GM19043 (cell line): ENCODE data around the gene STARD7.
"Not testable (repeated sequence)": the region's sequence is repeated elsewhere in the genome, so short reads cannot be mapped to it uniquely, and the experiment has no call there.

Experiments
- ATAC-seq: cut with Tn5 transposase; IDR thresholded peaks from one replicate; pipeline ENCODE4 v1.9.1; 2021; ENCODE audit warnings: low read depth; ENCODE audit not compliant: unreplicated experiment

STARD7 gene

DNA sequence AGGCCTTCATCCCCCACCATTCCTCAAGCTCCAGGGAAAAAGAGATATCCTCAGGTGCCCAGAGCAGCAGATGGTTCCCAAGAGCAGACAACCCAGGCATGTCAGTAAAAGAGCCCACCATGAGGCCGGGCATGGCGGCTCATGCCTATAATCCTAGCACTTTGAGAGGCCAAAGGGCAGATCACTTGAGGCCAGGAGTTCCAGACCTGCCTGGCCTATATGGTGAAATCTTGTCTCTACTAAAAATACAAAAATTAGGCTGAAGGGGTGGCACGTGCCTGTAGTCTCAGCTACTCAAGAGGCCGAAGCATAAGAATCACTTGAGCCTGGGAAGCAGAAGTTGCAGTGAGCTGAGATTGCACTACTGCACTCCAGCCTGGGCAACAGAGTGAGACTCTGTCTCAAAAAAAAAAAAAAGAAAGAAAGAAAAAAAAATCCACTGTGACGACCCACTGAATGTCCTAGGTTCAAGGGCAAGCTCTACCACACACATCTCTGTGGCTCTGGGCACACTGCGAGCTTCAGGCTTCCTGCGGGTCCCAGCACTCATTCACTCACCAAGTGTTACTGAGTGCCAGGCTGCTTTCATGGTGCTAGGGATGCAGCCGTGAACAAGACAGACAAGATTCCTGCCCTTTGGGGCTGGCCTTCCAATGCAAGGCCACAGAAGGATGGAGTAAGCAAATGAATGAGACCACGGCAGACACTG, 56.9 kb downstream of the STARD7 start:
- no peak for ATAC-seq

DNA sequence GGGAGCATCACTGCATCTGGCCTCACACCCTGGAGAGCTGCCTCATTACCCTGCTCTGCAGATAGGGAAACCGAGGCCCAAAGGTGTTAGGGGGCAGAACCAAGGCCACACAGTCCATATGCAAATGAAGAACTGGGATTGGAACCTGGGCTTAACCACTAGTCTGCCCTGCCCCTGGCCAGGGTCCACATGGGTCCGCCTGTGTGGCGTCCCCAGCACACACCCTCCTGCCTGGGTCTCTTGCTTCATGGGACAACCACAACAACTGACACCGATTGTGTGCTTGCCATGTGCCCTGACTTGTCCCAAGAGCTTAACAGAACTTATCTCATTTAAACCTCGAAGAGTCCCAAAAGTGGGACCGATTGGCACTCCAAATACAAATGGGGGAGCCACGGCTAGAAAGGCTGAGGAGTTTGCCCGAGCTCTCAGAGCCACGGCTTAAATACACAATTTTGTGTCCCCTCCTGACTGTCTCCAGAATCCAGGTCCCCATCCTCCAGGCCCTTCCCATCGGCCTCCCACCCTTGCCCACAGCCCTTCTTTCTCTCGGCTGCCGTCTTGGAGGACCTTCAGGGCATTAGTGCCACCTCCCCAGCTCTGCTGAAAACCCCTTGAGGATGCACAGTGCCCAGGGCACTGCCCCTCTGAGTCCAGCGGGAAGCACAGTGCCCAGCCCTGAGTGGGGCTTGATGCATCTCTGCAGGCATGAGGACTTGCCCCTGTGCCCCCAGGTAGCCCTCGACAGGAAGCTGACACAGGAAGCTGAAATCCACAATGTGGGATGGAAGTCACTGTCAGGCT, 57.6 kb downstream of the STARD7 start:
- ATAC-seq: no peak

DNA sequence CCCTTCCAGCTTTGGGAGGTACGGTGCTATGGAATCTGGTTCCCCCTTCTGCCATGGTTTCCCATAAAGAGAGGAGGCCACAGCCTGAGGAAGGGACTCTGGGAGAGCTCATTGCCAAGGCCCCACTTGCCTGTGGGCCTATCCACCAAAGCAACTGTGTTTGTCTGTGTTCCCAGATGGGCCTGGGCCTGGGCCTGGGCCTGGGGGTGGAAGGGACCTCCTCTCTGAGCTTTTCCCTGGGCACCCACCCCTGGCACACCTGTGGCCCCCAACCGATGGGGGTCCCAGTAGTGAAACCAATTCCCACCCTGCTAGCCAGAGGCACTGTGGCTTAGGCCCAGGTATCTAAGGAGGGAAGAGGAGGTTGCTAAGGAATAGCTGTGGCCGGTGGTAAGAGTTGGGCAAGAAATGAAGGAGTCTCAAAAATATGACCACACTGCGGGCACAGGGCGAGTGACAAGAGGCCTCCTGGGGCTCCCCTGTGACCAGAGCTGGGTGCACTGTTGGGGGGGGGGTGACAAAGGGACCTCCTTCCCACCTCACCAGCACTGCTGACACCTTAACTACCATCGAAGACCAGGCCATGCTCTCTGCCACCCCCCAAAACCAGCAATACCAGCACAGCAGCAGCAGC, 58.5 kb downstream of the STARD7 start:
- no peak for ATAC-seq

DNA sequence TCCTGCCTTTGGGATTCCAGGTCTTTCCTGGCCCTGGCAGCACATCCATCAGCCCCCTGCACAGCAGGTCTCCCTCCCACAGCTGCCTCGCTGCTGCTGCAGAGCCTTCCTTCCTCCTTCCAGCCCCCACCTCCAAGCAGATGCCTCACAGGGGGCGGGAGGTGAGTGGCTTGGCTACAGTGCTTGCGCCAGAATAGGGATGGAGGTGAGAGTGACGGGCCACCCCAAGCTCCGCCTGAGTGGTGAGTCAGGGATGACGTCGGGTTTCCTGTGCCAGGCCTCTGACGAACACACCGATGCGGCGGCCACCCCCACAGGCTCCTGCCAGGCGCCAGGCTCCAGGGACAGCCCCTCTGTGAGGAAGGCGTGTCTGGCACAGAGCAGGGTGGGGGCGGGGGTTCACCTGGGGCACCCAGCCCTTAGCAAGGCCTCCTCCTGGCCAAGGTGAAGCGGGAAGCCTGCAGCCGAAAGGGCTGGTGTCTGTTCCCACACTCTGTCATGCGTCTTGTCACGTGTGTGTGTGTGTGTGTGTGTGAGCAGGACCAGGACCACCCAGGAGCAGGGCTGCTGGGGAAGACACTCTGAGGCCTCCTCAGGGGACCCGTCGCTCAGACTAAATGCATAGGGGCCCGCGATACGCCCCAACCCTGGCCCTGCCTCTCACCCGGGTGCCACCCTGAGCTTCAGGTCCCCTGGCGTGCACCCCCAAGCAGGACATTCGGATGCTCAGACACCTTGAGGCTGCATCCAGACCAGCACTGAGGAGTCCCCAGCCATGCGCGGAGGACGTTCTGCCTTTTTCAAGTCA, 60.0 kb downstream of the STARD7 start:
- ATAC-seq: peak; percentile 32

DNA sequence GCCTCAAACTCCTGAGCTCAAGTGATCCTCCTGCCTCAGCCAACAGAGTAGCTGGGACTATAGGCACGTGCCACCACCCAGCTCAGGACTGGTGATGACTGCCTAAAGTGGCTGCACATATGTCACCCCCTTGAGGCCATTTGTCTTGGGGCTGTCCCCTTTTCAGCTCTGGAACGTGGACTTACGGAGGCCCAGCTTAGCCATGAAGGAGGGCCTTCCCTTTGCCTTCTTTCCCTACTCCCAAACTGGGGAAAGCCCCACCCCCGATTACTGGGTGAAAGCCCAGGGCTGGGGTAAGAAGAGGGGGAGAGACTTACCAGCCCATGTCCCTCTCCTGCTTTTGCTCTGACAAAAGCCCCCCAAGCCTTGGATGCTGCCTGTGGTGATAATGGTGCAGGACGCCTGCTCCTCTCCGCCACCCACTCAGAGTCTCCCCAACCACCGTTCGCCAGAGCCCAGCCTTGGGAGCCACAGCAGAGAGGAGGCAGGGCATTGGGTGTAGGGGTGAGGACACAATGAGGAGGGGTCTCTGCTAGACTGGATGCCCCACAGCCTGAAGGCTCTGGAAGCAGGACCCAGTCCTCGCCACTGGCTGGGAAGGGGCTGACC, 60.9 kb downstream of the STARD7 start:
- ATAC-seq: no peak

DNA sequence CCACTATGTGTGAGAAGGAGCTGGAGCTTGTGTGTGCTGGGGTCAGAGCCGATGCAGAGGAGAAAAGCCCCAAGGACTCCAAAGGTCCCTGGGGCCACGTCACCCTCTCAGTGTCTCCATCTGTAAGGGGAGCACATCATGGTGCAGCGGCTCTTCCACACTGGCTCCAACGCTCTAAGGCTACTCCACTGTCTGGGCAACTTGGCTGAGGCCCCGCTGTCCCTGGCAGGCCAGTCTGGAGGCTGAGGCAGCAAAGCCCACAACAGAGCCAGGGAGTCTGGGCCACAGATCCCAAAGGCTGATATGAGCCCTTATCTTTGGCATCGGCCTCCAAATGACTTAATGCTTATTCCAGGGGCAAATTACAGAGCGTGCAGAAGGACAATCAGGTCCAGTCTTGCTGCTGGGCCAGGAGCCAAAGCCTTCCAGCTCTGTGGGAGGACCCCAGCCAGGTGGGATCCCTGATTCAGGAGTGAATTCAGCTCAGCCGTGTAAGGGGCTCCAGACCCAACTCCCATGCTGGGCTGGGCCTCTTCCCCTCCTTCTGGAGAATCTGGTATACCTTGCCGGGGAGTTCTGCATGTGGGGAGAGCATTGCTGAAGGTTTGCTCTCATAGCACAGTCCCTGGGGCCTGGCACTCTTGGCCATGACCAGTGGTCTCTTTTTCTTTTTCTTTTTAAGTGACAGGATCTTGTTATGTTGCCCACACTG, 61.6 kb downstream of the STARD7 start:
- ATAC-seq: no peak

DNA sequence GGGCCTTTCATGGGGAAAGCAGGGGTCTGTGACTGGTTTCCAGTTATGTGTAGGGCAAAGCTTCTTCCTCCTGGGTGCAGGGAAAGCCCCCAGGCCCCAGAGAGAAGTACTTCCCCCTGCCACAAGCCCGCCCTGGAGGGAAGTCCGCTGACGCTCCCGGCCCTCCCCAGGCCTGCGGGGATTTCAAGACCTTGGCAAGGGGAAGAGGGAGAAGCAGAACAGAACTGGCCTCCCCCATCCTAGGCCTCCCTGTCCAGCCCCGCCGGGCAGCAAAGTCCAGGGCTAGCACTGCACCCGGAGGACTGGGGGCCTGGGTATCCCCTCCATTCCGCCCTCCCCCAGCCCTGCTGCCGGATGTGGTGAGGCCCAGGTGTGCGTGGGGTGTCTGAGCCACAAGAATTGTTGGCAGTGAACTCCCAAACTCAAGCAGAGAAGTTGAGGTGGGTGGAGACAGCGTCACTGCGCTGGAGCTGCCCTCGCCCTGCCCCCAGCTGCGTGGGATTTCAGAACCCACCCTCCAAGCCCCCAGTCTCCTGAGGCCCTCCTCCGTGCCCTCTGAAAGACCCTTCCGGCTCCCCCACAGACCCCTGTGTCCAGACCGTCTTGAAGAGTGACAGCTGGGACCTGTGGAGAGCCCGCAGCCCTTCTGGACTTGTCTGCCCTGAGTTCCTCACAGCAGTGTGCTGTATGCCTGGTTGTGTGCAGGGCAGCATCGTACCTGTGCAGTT, 62.3 kb downstream of the STARD7 start:
- ATAC-seq: no peak

DNA sequence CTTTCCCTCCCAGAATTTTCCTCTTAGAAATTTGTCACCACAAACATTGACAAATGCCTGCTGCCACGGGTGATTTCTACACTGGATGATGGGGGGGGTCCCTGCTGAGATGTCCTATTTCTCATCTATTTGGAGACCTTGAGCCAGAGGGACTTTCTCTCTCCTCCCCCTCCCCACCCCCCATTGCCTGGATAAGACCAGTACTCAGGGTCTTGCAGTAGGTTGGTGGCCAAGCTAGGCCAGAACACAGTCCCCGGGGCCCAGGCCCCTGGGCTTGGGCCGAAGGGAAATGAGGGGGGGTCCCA, 62.8 kb downstream of the STARD7 start:
- no peak for ATAC-seq

DNA sequence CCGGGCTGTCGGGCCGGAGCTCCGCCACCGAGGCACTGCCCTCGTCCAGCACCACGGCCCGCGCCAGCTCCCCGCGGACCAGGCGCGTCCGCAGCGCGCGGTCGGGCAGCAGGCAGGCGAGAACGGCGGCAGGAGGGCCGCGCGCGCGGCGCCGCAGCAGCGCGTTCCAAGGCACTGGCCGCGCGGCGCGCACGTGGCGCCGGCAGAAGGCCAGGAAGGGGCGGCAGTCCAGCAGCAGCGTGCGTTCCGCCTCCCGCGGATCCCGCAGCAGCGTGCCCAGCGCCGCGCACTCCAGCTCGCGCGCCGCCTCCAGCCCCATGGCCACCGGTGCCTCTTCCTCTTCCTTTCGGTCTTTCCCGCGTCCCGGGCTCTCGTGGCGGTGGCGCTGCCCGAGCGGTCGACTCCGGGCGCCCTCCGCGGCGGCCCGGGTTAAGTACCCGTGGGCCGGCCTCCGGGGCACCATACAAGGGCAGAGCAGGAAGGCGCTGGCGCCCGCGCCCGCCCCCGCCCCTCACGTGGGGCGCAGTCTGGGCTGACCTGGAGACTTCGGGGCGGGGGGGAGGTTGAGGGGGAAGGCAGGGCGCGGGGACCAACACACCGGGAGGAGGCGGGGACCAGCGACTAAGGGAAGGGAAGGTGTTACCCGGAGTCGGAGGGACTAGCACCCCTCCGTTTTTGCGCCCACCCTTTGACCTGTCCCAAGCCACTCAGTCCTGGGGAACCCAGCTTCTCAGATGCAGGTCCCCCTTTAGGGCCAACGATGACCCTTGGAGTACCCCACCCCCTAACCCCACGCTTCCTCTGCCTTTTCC, 63.4 kb downstream of the STARD7 start, which contains the start of gene DUSP2:
Gene DUSP2 (minus strand): TSS at position 405 of the 812 bp plus-strand sequence. CDS start 86 bp downstream, at position 319.
- peak; percentile 46 for ATAC-seq

DNA sequence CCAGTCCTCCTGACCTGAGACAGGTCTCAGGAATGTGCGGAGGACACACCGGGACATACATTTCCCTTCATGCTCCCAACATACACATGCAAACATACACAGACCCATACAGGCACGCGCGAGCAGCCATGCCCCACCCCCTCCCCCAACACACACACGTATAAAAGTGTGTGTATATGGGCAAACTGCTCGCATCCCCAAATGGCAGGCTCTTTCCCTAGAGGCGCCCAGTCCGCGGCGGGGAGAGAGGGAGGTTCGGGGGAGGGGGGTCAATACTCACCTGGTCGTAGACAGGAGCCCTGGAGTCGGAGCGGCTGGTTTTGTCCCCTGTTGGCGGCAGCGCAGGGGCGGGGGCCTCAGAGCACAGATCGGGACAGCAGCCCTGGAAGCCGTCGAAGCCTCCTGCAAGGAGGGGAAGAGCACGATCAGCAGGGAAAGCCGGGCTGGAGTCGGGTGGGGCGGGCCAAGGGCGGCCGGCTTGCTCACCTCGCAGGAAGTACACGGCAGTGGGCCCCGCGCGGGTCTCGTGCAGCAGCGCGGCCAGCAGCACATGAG, 64.1 kb downstream of the STARD7 start:
- no peak for ATAC-seq

DNA sequence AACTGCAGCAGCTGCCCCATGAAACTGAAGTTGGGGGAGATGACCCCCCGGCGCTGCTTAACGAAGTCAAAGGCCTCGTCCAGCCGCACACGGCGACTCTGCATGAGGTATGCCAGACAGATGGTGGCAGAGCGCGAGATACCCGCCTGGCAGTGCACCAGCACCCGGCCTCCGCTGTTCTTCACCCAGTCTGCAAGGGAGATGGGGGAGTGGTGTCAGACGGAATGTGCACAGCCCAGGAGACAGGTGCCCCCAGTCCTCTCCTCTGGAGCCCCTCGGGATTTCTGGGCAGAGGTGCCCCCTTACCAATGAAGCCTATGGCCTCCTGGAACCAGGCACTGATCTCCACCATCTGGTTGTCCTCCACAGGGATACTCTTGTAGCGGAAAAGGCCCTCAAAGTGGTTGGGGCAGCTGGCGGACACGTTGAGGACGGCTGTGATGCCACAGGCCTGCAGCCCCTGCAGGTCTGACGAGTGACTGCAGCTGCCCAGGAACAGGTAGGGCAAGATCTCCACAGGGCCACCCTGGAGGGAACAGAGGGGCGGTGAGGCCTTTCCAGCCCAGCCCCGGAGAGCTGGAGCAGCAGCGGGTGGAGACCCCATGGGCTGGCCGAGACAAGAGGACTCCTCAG, 64.7 kb downstream of the STARD7 start:
- no peak for ATAC-seq

DNA sequence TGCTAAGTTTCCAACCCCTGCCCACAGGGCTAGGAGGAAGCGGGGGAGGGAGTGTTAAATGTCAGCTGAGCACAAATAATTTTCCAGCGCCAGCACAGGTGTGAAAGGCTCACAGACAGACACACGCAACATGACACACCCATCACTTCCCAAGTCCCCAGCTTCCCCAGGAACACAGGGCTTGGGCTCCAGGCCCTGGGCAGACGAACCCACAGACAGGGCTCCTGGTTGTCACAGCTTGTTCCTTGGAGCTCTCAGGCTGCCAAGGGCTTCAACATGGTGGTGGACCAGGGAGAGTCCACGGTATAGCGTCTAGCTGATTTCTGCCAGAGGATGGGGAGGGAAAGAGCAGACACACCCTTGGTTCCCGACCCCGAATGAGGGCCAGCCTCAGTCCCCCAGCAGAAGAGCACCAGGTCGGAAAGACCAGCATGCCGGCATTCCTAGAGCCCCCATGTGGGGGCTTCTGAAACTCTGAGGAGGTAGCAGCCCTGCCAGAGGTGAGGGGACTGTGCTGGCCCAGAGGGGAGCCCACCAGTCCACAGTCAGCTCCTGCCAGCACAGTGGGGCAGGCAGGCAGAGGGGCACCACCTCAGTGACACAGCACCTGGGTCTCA, 65.3 kb downstream of the STARD7 start:
- ATAC-seq: no peak

DNA sequence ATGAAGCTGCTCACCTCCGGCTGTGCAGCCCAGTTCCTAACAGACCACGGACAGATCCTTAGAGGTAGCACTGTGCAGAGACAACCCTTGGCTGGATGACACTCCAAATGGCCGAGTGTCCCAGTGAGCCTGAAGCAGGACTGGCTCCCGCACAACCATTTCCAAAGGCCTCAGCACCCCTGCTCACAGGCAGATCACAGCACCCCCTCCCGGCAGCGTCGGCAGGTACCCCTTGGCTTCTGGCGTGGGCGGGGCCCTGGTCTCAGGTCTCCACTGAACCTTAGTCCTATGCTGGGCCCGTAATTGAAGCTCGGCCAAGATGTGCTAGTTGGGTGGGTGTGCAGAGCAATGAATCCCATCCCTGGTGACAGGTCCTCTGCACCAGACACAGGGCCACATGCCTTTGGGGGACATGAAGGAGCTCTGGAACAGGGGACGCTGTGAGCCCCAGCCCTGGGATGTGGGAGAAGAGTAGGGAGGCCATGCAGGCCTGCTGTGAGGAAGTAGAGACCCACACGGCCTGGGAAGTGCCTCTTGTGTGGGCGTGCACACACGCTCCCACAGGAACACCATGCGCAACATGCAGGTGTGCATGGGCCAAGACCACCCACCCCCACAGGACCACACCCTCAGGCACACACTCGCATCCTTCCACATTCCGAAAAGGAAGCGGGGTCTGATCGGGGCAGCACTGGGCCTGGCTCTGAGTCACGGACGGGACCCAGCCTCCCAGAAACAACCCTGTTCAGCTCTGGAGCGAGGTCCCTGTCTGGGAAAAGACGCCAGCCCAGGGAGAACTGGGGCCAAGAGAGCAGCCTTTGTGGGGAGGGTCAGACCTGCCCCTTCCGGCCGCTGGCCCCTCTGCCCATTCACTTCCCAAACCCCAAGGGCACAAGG, 66.2 kb downstream of the STARD7 start:
- no peak for ATAC-seq

DNA sequence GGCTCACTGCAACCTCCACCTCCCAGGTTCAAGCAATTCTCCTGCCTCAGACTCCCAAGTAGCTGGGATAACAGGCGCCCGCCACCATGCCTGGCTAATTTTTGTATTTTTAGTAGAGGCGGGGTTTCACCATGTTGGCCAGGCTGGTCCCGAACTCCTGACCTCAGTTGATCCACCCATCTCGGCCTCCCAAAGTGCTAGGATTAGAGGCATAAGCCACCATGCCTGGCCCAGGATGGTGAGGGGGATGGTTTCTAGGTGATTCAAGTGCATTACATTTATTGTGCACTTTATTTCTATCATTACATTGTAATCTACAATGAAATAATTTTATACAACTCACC, 67.0 kb downstream of the STARD7 start:
- ATAC-seq: not testable (repeated sequence)

DNA sequence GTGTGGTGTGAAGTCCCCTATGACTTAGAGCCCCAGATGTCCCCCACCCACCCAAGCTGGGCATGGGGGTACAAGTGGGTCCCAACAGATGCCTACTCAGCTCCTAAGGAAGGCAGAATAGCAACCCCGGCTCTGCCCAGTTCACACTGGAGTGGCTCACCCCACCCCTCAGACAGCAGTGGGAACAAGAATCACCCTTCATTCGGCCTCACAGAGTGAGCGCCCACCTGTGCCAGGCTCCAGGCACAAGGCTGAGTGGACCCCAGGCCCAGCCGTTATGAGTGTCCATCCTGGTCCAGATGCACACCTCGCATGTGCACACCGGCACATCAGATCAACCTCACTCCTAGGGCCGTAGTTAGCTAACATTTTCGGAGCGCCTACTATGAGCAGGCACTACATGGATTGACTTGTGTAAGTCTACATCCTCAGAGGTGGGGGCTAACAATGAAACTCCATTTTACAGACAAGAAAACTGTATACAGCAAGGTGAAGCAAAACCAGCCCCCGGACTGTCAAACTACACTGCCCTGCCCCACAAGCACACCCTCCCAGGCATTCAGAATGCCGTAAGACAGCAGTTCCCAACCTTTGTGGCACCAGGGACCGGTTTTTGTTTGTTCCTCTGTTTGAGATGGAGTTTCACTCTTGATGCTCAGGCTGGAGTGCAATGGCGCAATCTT, 67.5 kb downstream of the STARD7 start:
- no peak for ATAC-seq
